Measurements from ENCODE around the gene EPHA7. TPM values are rescaled to one million over a fixed set of nuclear protein-coding genes. Genes with fewer than 3 reads are reported as not detected.

EPHA7 gene
- total RNA-seq, 1 experiment from 2014 or later = not detected

DNA sequence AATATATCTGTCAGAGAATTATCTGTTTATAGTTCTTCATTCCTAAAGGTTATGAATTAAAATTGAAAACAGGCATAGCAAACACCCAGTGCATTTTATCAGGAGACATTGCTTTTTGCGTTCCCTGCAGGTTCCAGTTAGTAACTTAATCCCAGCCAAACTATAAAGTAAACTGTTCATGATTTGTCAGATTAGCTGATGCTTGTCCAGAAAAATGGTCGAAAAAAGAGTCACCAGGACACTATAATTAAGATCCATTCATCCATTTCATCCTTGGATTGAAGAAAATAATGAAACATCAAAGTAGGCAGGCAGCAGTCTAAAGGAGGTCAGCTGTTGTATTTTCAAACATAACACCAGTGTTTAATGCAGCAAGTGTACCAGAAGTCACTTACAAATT, 75.9 kb downstream of the EPHA7 start:
- H3K27me3 Mint-ChIP-seq (ENCODE audit: insufficient read depth, unreplicated experiment) = peaks cover 51% of the 10 kb centered on the region
- no TSS peak for BruUV-seq (replicated peaks)
- no peaks in the 10 kb centered on the region for H3K36me3 Mint-ChIP-seq (ENCODE audit: insufficient read depth, unreplicated experiment)
- H3K27ac Mint-ChIP-seq (ENCODE audit: low read depth, unreplicated experiment) = no peak overlapping the region
- TF ChIP-seq, protein P1, sequence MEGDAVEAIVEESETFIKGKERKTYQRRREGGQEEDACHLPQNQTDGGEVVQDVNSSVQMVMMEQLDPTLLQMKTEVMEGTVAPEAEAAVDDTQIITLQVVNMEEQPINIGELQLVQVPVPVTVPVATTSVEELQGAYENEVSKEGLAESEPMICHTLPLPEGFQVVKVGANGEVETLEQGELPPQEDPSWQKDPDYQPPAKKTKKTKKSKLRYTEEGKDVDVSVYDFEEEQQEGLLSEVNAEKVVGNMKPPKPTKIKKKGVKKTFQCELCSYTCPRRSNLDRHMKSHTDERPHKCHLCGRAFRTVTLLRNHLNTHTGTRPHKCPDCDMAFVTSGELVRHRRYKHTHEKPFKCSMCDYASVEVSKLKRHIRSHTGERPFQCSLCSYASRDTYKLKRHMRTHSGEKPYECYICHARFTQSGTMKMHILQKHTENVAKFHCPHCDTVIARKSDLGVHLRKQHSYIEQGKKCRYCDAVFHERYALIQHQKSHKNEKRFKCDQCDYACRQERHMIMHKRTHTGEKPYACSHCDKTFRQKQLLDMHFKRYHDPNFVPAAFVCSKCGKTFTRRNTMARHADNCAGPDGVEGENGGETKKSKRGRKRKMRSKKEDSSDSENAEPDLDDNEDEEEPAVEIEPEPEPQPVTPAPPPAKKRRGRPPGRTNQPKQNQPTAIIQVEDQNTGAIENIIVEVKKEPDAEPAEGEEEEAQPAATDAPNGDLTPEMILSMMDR (IDR thresholded peaks at IDR 0.05; ENCODE audit: unreplicated experiment) = no peak
- H3K4me3 Mint-ChIP-seq (ENCODE audit: unreplicated experiment) = no peak overlapping the region
- CTCF ChIA-PET = interaction anchor here (0.5 kb wide), 1 partner anchor 174 kb away, joined by 3 read pairs; no protein-coding TSS in a partner anchor
- DNase-seq (ENCODE audit: unreplicated experiment) = no peak
- no peaks in the 10 kb centered on the region for H3K4me1 Mint-ChIP-seq (ENCODE audit: insufficient read depth, unreplicated experiment)
- H3K9me3 Mint-ChIP-seq (ENCODE audit: unreplicated experiment) = no peaks in the 10 kb centered on the region
- intact Hi-C loops (cut with micrococcal nuclease) = no loop called here
- POLR2A ChIA-PET = no interaction called here

DNA sequence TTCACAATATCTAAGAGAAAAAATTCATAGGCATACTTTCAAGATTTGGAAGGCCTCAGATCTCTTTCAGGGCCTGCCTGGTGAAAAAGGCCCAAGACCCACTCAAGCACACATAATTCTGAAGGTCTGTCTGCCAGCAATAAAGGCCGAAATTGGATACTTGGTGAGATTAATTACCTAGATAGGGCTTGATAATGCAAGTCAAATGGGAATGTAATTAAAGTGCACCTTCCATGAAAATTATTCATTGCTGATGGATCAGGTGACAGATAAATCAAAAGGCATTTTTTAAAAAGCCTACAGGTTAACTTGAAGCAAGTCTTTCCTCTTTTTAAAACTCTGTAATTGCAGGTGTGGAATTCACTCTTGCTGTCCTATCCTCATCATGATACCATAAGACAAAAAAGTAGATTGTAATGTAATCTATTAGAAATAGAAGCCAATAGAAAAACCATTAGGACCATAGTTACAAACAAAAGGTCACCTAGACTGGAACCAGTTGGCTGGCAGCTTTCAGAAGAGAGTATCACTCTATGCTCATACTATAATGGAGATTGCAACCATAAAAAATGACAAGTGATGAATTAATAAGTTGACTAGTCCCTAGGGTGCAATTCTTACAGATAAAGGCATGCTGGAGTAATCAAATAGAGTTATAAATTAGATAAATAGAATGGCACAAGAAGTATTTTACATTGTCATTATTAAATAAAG, 77.3 kb downstream of the EPHA7 start:
- intact Hi-C loops (cut with micrococcal nuclease) = no loop called here

DNA sequence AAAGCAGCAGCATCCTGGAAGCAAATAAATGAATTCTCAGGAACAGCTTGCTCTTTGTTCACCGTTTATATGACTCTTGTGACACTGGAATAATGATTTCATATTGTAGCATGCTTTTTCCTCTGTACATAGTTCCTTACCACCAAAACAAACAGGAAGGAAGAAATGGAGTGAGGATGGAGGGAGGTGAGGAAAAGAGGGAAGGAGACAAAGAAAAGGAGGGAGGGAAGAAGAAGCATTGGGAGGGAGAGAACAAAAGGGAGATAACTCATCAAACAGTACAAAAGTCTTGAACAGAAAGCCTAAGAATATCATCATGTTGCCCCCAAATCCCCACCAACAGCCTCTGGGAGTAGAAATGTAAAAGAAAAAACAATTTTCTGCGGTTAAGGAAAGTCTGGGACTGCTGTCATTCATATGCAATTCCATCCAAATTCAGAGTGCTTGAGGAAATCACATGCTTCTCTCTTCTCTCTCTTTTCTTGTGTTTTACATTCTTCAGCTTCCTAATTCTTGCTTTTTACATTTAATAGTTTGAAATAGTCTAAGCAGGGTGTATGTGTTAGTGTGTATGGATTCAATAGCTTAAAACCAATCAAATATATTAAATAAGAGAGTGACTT, 81.5 kb downstream of the EPHA7 start:
- H3K36me3 Mint-ChIP-seq (ENCODE audit: insufficient read depth, unreplicated experiment) = no peaks in the 10 kb centered on the region
- ChIA-PET CTCF (no interaction called here), POLR2A (no interaction called here)
- no peaks in the 10 kb centered on the region for H3K9me3 Mint-ChIP-seq (ENCODE audit: unreplicated experiment)
- H3K27ac Mint-ChIP-seq (ENCODE audit: low read depth, unreplicated experiment) = no peak overlapping the region
- intact Hi-C loops (cut with micrococcal nuclease) = no loop called here
- BruUV-seq (replicated peaks) = no TSS peak
- H3K27me3 Mint-ChIP-seq (ENCODE audit: insufficient read depth, unreplicated experiment) = peaks cover 54% of the 10 kb centered on the region
- no peak for DNase-seq (ENCODE audit: unreplicated experiment)
- TF ChIP-seq, protein P1 (IDR thresholded peaks at IDR 0.05; ENCODE audit: unreplicated experiment) = no peak
- no peak overlapping the region for H3K4me3 Mint-ChIP-seq (ENCODE audit: unreplicated experiment)
- H3K4me1 Mint-ChIP-seq (ENCODE audit: insufficient read depth, unreplicated experiment) = no peaks in the 10 kb centered on the region

More for the DNA sequence above, 77.3 kb downstream of the EPHA7 start:
- Mint-ChIP-seq H3K36me3 (ENCODE audit: insufficient read depth, unreplicated experiment) (no peaks in the 10 kb centered on the region), H3K4me3 (ENCODE audit: unreplicated experiment) (no peak overlapping the region), H3K27me3 (ENCODE audit: insufficient read depth, unreplicated experiment) (peaks cover 65% of the 10 kb centered on the region), H3K9me3 (ENCODE audit: unreplicated experiment) (no peaks in the 10 kb centered on the region), H3K4me1 (ENCODE audit: insufficient read depth, unreplicated experiment) (no peaks in the 10 kb centered on the region), H3K27ac (ENCODE audit: low read depth, unreplicated experiment) (no peak overlapping the region)
- no peak for DNase-seq (ENCODE audit: unreplicated experiment)
- BruUV-seq (replicated peaks) = no TSS peak
- POLR2A ChIA-PET = no interaction called here
- TF ChIP-seq, protein P1 (IDR thresholded peaks at IDR 0.05; ENCODE audit: unreplicated experiment) = no peak
- CTCF ChIA-PET = no interaction called here

DNA sequence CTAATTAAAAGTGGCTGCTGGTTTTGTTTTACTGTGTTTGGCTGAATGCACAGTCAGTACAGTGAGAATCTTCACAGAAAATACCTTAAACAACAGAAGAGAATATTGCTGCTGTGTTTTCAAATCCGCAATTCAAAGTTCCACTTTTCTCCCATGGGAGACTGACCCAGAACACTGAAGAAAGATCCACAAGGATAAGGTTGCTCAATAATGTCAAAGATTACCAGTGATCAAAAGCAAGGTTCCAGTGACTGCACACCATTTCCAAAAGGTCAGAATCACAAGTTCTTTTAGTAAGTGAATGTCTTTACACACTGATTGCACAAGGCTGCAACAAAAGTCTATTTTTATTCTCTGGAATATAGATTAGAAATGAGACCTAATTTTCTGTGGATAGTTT, 82.3 kb downstream of the EPHA7 start:
- peaks cover 55% of the 10 kb centered on the region for H3K27me3 Mint-ChIP-seq (ENCODE audit: insufficient read depth, unreplicated experiment)

More for the DNA sequence above, 82.3 kb downstream of the EPHA7 start:
- TF ChIP-seq, protein P1 (IDR thresholded peaks at IDR 0.05; ENCODE audit: unreplicated experiment) = no peak
- CTCF ChIA-PET = interaction anchor here (1.0 kb wide), 1 partner anchor 202 kb away, joined by 3 read pairs; no protein-coding TSS in a partner anchor
- Mint-ChIP-seq H3K4me1 (ENCODE audit: insufficient read depth, unreplicated experiment) (no peaks in the 10 kb centered on the region), H3K4me3 (ENCODE audit: unreplicated experiment) (no peak overlapping the region), H3K27ac (ENCODE audit: low read depth, unreplicated experiment) (no peak overlapping the region), H3K36me3 (ENCODE audit: insufficient read depth, unreplicated experiment) (no peaks in the 10 kb centered on the region), H3K9me3 (ENCODE audit: unreplicated experiment) (no peaks in the 10 kb centered on the region)
- DNase-seq (ENCODE audit: unreplicated experiment) = no peak
- intact Hi-C loops (cut with micrococcal nuclease) = no loop called here
- POLR2A ChIA-PET = no interaction called here
- BruUV-seq (replicated peaks) = no TSS peak
